MM.1S (cell line): ENCODE results near the gene SLC23A1.

Experiments
- CTCF ChIP-seq: fragments of 300-600 bp; sonication (generic); IDR thresholded peaks from 2 replicates; pipeline ENCODE4 v1.5.1; 2016; ENCODE audit warnings: antibody characterized with exemption, low read length, mixed read lengths
- EZH2 ChIP-seq: fragments of 300-600 bp; sonication (generic); optimal IDR thresholded peaks from 2 replicates; pipeline ENCODE3; 2017; ENCODE audit warnings: low read depth, mild to moderate bottlenecking, antibody characterized with exemption, low read length, mixed read lengths
- EZH2phosphoT487 ChIP-seq: fragments of 300-600 bp; sonication (generic); IDR thresholded peaks from 2 replicates; pipeline ENCODE4 v1.6.1; 2018; ENCODE audit warnings: antibody characterized with exemption, low read length

GRCh38 chr5:139343476-139343875 lies 39.6 kb downstream of the SLC23A1 start:
- TF ChIP-seq EZH2 (no peak), CTCF (no peak), EZH2phosphoT487 (no peak)
